HCT116 (cell line): Measurements from ENCODE around the gene MELTF. TPM values are rescaled to one million over a fixed set of nuclear protein-coding genes. Genes with fewer than 3 reads are reported as not detected.

Source experiments
- ATAC-seq: fragments of 200-7000 bp; cut with Tn5 transposase; 2 replicates; pipeline ENCODE4 v1.9.1; 2020; ENCODE audit warnings: mild to moderate bottlenecking, moderate library complexity
- BruUV-seq: library from RNA; stranded (reverse); fragments of 400-500 nt; replicated peaks from 2 replicates; lab custom pipeline; 2021; lab: Mats Ljungman, UMichigan
- CTCF ChIA-PET: fragments of 300-600 bp; sonication (Branson Sonifier 250); formaldehyde crosslinking; loops from one replicate; lab custom pipeline; 2021; ENCODE audit warnings: antibody characterized with exemption; lab: Charles Lee
- POLR2A ChIA-PET: fragments of 300-600, 350-600 bp; sonication (Branson Sonifier 250); formaldehyde crosslinking; loops from one replicate; lab custom pipeline; 2021; ENCODE audit warnings: antibody characterized with exemption; lab: Charles Lee
- RAD21 ChIA-PET, 2 experiments: fragments of 300-600 bp; sonication (Branson Sonifier 250); formaldehyde crosslinking; loops; one replicate each; lab custom pipeline; 2023; ENCODE audit warnings: low total read pairs in 2 of 2; ENCODE audit not compliant: uncharacterized antibody in 2 of 2, unreplicated experiment in 2 of 2, low non-redundant PET in 1 of 2; lab: Charles Lee
- DNase-seq: peaks from one replicate; pipeline ENCODE4 v3.0.0-alpha.2; 2010; ENCODE audit warnings: low read depth, low spot score
- H2AFZ ChIP-seq: fragments of 200-600 bp; shearing (Covaris generic), sonication (generic); 2 replicates; pipeline ENCODE4 v1.6.1; 2017; ENCODE audit warnings: low read depth, mixed run types, mixed read lengths, antibody characterized with exemption, low read length; ENCODE audit not compliant: poor library complexity, severe bottlenecking
- H3K27ac ChIP-seq: 2 replicates; pipeline ENCODE4 v1.5.1; 2012; ENCODE audit warnings: low read depth, low read length
- H3K27me3 ChIP-seq: fragments of 200-600 bp; sonication (generic); 2 replicates; pipeline ENCODE4 v1.6.1; 2016; ENCODE audit warnings: mixed run types, low read length, mixed read lengths; ENCODE audit not compliant: insufficient read depth
- H3K36me3 ChIP-seq, 2 experiments: fragments of 200-500 bp in 1 of 2; fragments of 200-600 bp in 1 of 2; sonication (Bioruptor generic) in 1 of 2; sonication (generic) in 1 of 2; 2 replicates each; pipeline versions ENCODE4 v1.5.1 to v1.6.1; 2014 to 2016; ENCODE audit warnings: low read length in 2 of 2, inconsistent platforms in 1 of 2, mixed read lengths in 1 of 2, mixed run types in 1 of 2; ENCODE audit not compliant: insufficient read depth in 2 of 2, control insufficient read depth in 1 of 2
- H3K4me1 ChIP-seq, 2 experiments: fragments of 200-600 bp in 1 of 2; sonication (generic) in 1 of 2; 2 replicates each; pipeline versions ENCODE4 v1.5.1 to v1.6.1; 2012 to 2017; ENCODE audit warnings: low read length in 2 of 2, inconsistent platforms in 1 of 2, mild to moderate bottlenecking in 1 of 2, mixed read lengths in 1 of 2, mixed run types in 1 of 2, moderate library complexity in 1 of 2; ENCODE audit not compliant: insufficient read depth in 2 of 2, control insufficient read depth in 1 of 2
- H3K4me2 ChIP-seq: fragments of 200-600 bp; sonication (generic); 2 replicates; pipeline ENCODE4 v1.6.1; 2017; ENCODE audit warnings: mixed run types, low read length, mixed read lengths
- H3K4me3 ChIP-seq, 2 experiments: fragments of 200-600 bp in 1 of 2; sonication (generic) in 1 of 2; replicated peaks in 1 of 2; 2 replicates each; pipeline ENCODE4 v1.5.1; 2011 to 2016; ENCODE audit warnings: low read length in 2 of 2, control low read depth in 1 of 2, low read depth in 1 of 2, mild to moderate bottlenecking in 1 of 2, mixed read lengths in 1 of 2, mixed run types in 1 of 2
- H3K79me2 ChIP-seq: fragments of 200-600 bp; sonication (generic); 2 replicates; pipeline ENCODE4 v1.6.1; 2017; ENCODE audit warnings: mild to moderate bottlenecking, mixed run types, low read length, moderate library complexity, mixed read lengths; ENCODE audit not compliant: insufficient read depth
- H3K9ac ChIP-seq: fragments of 200-600 bp; sonication (generic); 2 replicates; pipeline ENCODE4 v1.6.1; 2016; ENCODE audit warnings: low read length, mixed read lengths
- H3K9me2 ChIP-seq: fragments of 200-600 bp; sonication (generic), shearing (Covaris generic); 2 replicates; pipeline ENCODE4 v1.6.1; 2017; ENCODE audit warnings: mixed run types, mild to moderate bottlenecking, moderate library complexity; ENCODE audit not compliant: insufficient read depth
- H3K9me3 ChIP-seq, 2 experiments: fragments of 200-500 bp in 1 of 2; fragments of 200-600 bp in 1 of 2; sonication (Bioruptor generic) in 1 of 2; sonication (generic) in 1 of 2; 2 replicates each; pipeline ENCODE4 v1.6.1; 2014 to 2017; ENCODE audit warnings: low read length in 2 of 2, mixed read lengths in 2 of 2, inconsistent platforms in 1 of 2, low read depth in 1 of 2, mild to moderate bottlenecking in 1 of 2, mixed run types in 1 of 2, moderate library complexity in 1 of 2; ENCODE audit not compliant: control insufficient read depth in 1 of 2, insufficient read depth in 1 of 2
- H4K20me1 ChIP-seq: fragments of 200-600 bp; sonication (generic), shearing (Covaris generic); 2 replicates; pipeline ENCODE4 v1.6.1; 2017; ENCODE audit warnings: mixed run types, mild to moderate bottlenecking, moderate library complexity; ENCODE audit not compliant: insufficient read depth
- CEBPB ChIP-seq: IDR thresholded peaks from 2 replicates; pipeline ENCODE4 v1.6.1; 2012; ENCODE audit warnings: low read depth
- EZH2 ChIP-seq: fragments of 200-600 bp; sonication (generic); IDR thresholded peaks from 2 replicates; pipeline ENCODE4 v1.6.1; 2017; ENCODE audit warnings: antibody characterized with exemption, mixed run types
- JUND ChIP-seq: IDR thresholded peaks from 2 replicates; pipeline ENCODE4 v1.6.1; 2012
- POLR2A ChIP-seq: IDR thresholded peaks from 2 replicates; pipeline ENCODE4 v1.7.0; 2011; ENCODE audit warnings: borderline replicate concordance; ENCODE audit not compliant: insufficient read depth, insufficient read length; ENCODE audit errors: extremely low read depth
- POLR2AphosphoS5 ChIP-seq: IDR thresholded peaks from 2 replicates; pipeline ENCODE4 v1.6.1; 2011; ENCODE audit warnings: mild to moderate bottlenecking, low read depth, low read length, moderate library complexity
- RAD21 ChIP-seq: IDR thresholded peaks from 2 replicates; pipeline ENCODE4 v1.6.1; 2012; ENCODE audit warnings: low read depth, mild to moderate bottlenecking
- SIN3A ChIP-seq: IDR thresholded peaks from 2 replicates; pipeline ENCODE4 v1.6.1; 2012; ENCODE audit warnings: low read depth
- SP1 ChIP-seq: IDR thresholded peaks from 2 replicates; pipeline ENCODE4 v1.6.1; 2012; ENCODE audit warnings: low read depth
- TCF7L2 ChIP-seq: IDR thresholded peaks from 2 replicates; pipeline ENCODE4 v1.7.0; 2011; ENCODE audit warnings: borderline replicate concordance, inconsistent platforms; ENCODE audit not compliant: insufficient read depth, insufficient read length; ENCODE audit errors: extremely low read depth
- ZNF274 ChIP-seq: fragments of 200-500 bp; sonication (Bioruptor generic); IDR thresholded peaks from 2 replicates; pipeline ENCODE4 v1.6.1; 2014; ENCODE audit warnings: mild to moderate bottlenecking, low read depth, low read length, inconsistent platforms
- intact Hi-C: fragments of 100-400 bp; cut with micrococcal nuclease; formaldehyde crosslinking; loops from 2 replicates; pipeline ENCODE4 v1.10.0; 2022
- total RNA-seq: library from RNA; stranded (reverse); gene quantifications from one replicate; pipeline ENCODE4 v1.2.1, GENCODE V29; 2021; ENCODE audit not compliant: unreplicated experiment
- TF ChIP-seq, protein P1 (sequence below): IDR thresholded peaks from 2 replicates; pipeline ENCODE4 v1.6.1; 2012
- TF ChIP-seq, protein P2 (sequence below): IDR thresholded peaks from 2 replicates; pipeline ENCODE4 v1.6.1; 2012; ENCODE audit warnings: low read depth
- TF ChIP-seq, protein P3 (sequence below): IDR thresholded peaks from 2 replicates; pipeline ENCODE4 v1.6.1; 2011; ENCODE audit warnings: mild to moderate bottlenecking, low read length, moderate library complexity; ENCODE audit not compliant: insufficient replicate concordance; ENCODE audit errors: extremely low read depth
- TF ChIP-seq, protein P4 (sequence below), 3 experiments: fragments of 200-600 bp in 1 of 3; sonication (generic) in 1 of 3; IDR thresholded peaks in 2 of 3; conservative IDR thresholded peaks in 1 of 3; 2 replicates each; pipeline ENCODE4 v1.5.1; 2012 to 2017; ENCODE audit warnings: low read depth in 2 of 3, low read length in 2 of 3, antibody characterized with exemption in 1 of 3, borderline replicate concordance in 1 of 3, control low read depth in 1 of 3, mild to moderate bottlenecking in 1 of 3, mixed read lengths in 1 of 3, mixed run types in 1 of 3, moderate library complexity in 1 of 3; ENCODE audit not compliant: insufficient read depth in 1 of 3
- TF ChIP-seq, protein P5 (sequence below): IDR thresholded peaks from 2 replicates; pipeline ENCODE4 v1.6.1; 2012

The MELTF gene
- total RNA-seq, 1 experiment from 2014 or later = 47.6 TPM

DNA sequence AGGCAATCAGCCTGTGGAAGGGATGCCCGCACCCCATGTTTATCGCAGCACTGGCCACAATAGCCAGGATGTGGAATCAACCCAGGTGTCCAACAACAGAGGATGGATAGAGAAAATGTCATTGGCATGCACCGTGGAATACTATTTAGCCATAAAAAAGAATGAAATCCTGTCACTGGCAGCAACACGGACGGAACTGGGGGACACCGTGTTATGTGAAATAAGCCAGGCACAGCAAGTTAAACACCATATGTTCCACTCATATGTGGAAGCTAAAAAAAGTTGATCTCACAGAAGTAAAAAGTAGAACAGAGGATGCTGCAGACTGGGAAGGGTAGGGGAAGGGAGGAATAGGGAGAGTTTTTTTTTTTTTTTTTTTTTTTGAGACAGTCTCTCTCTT lies 15.6 kb downstream of the MELTF start (continued):
- TF ChIP-seq EZH2 (no peak), TCF7L2 (no peak)

DNA sequence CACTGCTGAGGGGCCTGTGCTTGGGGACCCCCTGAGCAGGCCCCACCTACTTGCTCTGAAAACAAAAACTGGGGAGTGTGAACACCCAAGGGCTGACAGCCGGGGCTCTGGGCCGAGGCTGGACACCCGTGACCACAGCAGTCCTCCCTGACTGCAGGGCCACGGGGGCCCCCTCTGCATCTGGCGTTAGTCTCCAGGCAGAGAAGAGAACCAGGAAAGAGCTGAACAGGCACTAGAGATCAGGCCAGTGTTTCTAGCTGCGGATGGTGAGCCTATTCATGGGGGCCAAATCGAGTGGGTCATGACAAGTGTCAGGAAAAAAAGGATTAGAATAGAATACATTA lies 17.1 kb downstream of the MELTF start:
- DNase-seq (no peak), ATAC-seq (no peak)
- TF ChIP-seq ZNF274 (no peak), POLR2A (no peak), TCF7L2 (no peak), SIN3A (no peak), SP1 (no peak), JUND (no peak), CEBPB (no peak), RAD21 (no peak), EZH2 (no peak), POLR2AphosphoS5 (no peak)
- TF ChIP-seq, protein P1, sequence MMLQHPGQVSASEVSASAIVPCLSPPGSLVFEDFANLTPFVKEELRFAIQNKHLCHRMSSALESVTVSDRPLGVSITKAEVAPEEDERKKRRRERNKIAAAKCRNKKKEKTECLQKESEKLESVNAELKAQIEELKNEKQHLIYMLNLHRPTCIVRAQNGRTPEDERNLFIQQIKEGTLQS = no peak
- TF ChIP-seq, protein P2, sequence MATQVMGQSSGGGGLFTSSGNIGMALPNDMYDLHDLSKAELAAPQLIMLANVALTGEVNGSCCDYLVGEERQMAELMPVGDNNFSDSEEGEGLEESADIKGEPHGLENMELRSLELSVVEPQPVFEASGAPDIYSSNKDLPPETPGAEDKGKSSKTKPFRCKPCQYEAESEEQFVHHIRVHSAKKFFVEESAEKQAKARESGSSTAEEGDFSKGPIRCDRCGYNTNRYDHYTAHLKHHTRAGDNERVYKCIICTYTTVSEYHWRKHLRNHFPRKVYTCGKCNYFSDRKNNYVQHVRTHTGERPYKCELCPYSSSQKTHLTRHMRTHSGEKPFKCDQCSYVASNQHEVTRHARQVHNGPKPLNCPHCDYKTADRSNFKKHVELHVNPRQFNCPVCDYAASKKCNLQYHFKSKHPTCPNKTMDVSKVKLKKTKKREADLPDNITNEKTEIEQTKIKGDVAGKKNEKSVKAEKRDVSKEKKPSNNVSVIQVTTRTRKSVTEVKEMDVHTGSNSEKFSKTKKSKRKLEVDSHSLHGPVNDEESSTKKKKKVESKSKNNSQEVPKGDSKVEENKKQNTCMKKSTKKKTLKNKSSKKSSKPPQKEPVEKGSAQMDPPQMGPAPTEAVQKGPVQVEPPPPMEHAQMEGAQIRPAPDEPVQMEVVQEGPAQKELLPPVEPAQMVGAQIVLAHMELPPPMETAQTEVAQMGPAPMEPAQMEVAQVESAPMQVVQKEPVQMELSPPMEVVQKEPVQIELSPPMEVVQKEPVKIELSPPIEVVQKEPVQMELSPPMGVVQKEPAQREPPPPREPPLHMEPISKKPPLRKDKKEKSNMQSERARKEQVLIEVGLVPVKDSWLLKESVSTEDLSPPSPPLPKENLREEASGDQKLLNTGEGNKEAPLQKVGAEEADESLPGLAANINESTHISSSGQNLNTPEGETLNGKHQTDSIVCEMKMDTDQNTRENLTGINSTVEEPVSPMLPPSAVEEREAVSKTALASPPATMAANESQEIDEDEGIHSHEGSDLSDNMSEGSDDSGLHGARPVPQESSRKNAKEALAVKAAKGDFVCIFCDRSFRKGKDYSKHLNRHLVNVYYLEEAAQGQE = no peak
- TF ChIP-seq, protein P3, sequence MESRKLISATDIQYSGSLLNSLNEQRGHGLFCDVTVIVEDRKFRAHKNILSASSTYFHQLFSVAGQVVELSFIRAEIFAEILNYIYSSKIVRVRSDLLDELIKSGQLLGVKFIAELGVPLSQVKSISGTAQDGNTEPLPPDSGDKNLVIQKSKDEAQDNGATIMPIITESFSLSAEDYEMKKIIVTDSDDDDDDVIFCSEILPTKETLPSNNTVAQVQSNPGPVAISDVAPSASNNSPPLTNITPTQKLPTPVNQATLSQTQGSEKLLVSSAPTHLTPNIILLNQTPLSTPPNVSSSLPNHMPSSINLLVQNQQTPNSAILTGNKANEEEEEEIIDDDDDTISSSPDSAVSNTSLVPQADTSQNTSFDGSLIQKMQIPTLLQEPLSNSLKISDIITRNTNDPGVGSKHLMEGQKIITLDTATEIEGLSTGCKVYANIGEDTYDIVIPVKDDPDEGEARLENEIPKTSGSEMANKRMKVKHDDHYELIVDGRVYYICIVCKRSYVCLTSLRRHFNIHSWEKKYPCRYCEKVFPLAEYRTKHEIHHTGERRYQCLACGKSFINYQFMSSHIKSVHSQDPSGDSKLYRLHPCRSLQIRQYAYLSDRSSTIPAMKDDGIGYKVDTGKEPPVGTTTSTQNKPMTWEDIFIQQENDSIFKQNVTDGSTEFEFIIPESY = no peak
- TF ChIP-seq, protein P4, sequence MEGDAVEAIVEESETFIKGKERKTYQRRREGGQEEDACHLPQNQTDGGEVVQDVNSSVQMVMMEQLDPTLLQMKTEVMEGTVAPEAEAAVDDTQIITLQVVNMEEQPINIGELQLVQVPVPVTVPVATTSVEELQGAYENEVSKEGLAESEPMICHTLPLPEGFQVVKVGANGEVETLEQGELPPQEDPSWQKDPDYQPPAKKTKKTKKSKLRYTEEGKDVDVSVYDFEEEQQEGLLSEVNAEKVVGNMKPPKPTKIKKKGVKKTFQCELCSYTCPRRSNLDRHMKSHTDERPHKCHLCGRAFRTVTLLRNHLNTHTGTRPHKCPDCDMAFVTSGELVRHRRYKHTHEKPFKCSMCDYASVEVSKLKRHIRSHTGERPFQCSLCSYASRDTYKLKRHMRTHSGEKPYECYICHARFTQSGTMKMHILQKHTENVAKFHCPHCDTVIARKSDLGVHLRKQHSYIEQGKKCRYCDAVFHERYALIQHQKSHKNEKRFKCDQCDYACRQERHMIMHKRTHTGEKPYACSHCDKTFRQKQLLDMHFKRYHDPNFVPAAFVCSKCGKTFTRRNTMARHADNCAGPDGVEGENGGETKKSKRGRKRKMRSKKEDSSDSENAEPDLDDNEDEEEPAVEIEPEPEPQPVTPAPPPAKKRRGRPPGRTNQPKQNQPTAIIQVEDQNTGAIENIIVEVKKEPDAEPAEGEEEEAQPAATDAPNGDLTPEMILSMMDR (IDR thresholded peaks at IDR 0.05 in 2 of 3, conservative IDR thresholded peaks at IDR 0.05 in 1 of 3; ENCODE audit: borderline replicate concordance in 1 of 3, insufficient read depth in 1 of 3, low read depth in 2 of 3, low read length in 2 of 3) = no peak
- TF ChIP-seq, protein P5, sequence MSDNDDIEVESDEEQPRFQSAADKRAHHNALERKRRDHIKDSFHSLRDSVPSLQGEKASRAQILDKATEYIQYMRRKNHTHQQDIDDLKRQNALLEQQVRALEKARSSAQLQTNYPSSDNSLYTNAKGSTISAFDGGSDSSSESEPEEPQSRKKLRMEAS = no peak
- ChIA-PET CTCF (no interaction called here), RAD21 (no interaction called here), POLR2A (no interaction called here)
- peaks cover 2 to 8% of the 10 kb centered on the region in 2 experiments; a peak in 3 of 4 replicates for H3K4me1 ChIP-seq
- no peaks in the 10 kb centered on the region for H3K79me2 ChIP-seq
- no peak overlapping the region for H3K4me3 ChIP-seq
- no peak overlapping the region for H3K4me2 ChIP-seq
- intact Hi-C loops = no loop called here
- H3K9me2 ChIP-seq = no peaks in the 10 kb centered on the region
- H3K9ac ChIP-seq = no peak overlapping the region
- H3K36me3 ChIP-seq = no peaks in the 10 kb centered on the region
- H3K27me3 ChIP-seq = no peaks in the 10 kb centered on the region
- no TSS peak for BruUV-seq
- no peaks in the 10 kb centered on the region for H4K20me1 ChIP-seq
- H3K27ac ChIP-seq = no peak overlapping the region
- no peaks in the 10 kb centered on the region for H3K9me3 ChIP-seq
- no peak overlapping the region for H2AFZ ChIP-seq
